PC-3 (cell line): Measurements from ENCODE around the gene EPB41L3. TPM values are rescaled to one million over a fixed set of nuclear protein-coding genes. Genes with fewer than 3 reads are reported as not detected.

Experiments used
- ATAC-seq: fragments of 200-7000 bp; cut with Tn5 transposase; 2 replicates; pipeline ENCODE4 v1.9.1; 2020; ENCODE audit warnings: mild to moderate bottlenecking, moderate library complexity
- BruUV-seq: library from RNA; stranded (reverse); fragments of 400-500 nt; replicated peaks from 2 replicates; lab custom pipeline; 2021; lab: Mats Ljungman, UMichigan
- CTCF ChIA-PET: fragments of 300-600 bp; sonication (Branson Sonifier 250); formaldehyde crosslinking; loops from one replicate; lab custom pipeline; 2022; ENCODE audit warnings: antibody characterized with exemption; lab: Charles Lee
- POLR2A ChIA-PET: fragments of 300-600 bp; sonication (Branson Sonifier 250); formaldehyde crosslinking; loops from one replicate; lab custom pipeline; 2022; ENCODE audit warnings: antibody characterized with exemption; ENCODE audit not compliant: unreplicated experiment; lab: Charles Lee
- DNase-seq: peaks from one replicate; pipeline ENCODE4 v3.0.0-alpha.2; 2015
- H2AFZ ChIP-seq: fragments of 300-600 bp; sonication (generic); 2 replicates; pipeline ENCODE4 v1.6.0; 2016; ENCODE audit warnings: antibody characterized with exemption, low read length
- H3F3A ChIP-seq: fragments of 300-600 bp; sonication (generic); one replicate; pipeline ENCODE4 v1.6.0; 2017; ENCODE audit warnings: antibody characterized with exemption, low read length, control low read depth, mild to moderate bottlenecking; ENCODE audit not compliant: unreplicated experiment
- H3K27ac ChIP-seq: fragments of 300-600 bp; sonication (generic); 2 replicates; pipeline ENCODE4 v1.5.1; 2016; ENCODE audit warnings: mild to moderate bottlenecking, low read length
- H3K27me3 ChIP-seq: fragments of 300-600 bp; sonication (generic); 2 replicates; pipeline ENCODE4 v1.6.1; 2016; ENCODE audit warnings: low read length, mixed read lengths
- H3K36me3 ChIP-seq: fragments of 300-600 bp; sonication (generic); 2 replicates; pipeline ENCODE4 v1.6.1; 2016; ENCODE audit warnings: low read depth, mixed run types, low read length, mixed read lengths
- H3K4me1 ChIP-seq: fragments of 300-600 bp; sonication (generic); 2 replicates; pipeline ENCODE4 v1.5.1; 2016; ENCODE audit warnings: low read length; ENCODE audit not compliant: insufficient read depth
- H3K4me2 ChIP-seq: fragments of 300-600 bp; sonication (generic); 2 replicates; pipeline ENCODE4 v1.6.0; 2016; ENCODE audit warnings: low read length
- H3K4me3 ChIP-seq: fragments of 300-600 bp; sonication (generic); 2 replicates; pipeline ENCODE4 v1.5.1; 2016; ENCODE audit warnings: mild to moderate bottlenecking, low read length, mixed read lengths
- H3K79me2 ChIP-seq: fragments of 300-600 bp; sonication (generic); 2 replicates; pipeline ENCODE4 v1.6.1; 2017; ENCODE audit warnings: low read length, mixed read lengths
- H3K9ac ChIP-seq: fragments of 300-600 bp; sonication (generic); 2 replicates; pipeline ENCODE4 v1.6.0; 2016; ENCODE audit warnings: mild to moderate bottlenecking, low read length
- H3K9me2 ChIP-seq: fragments of 300-600 bp; sonication (generic); replicated peaks from 2 replicates; pipeline ENCODE4 v1.6.1; 2016; ENCODE audit warnings: mixed run types, low read length, mixed read lengths
- H3K9me3 ChIP-seq: fragments of 300-600 bp; sonication (generic); 2 replicates; pipeline ENCODE4 v1.6.1; 2016; ENCODE audit warnings: low read length, mixed read lengths
- H4K20me1 ChIP-seq: fragments of 300-600 bp; sonication (generic); 2 replicates; pipeline ENCODE4 v1.6.1; 2016; ENCODE audit warnings: low read length, mixed read lengths
- CTCF ChIP-seq: fragments of 300-600 bp; sonication (generic); conservative IDR thresholded peaks from 2 replicates; pipeline ENCODE4 v1.5.1; 2017; ENCODE audit warnings: antibody characterized with exemption, low read depth, mild to moderate bottlenecking, low read length
- EZH2 ChIP-seq: fragments of 300-600 bp; sonication (generic); IDR thresholded peaks from one replicate; pipeline ENCODE4 v1.6.1; 2017; ENCODE audit warnings: antibody characterized with exemption, mild to moderate bottlenecking, low read length; ENCODE audit not compliant: unreplicated experiment
- EZH2phosphoT487 ChIP-seq: fragments of 300-600 bp; sonication (generic); IDR thresholded peaks from 2 replicates; pipeline ENCODE4 v1.6.1; 2018; ENCODE audit warnings: mild to moderate bottlenecking, antibody characterized with exemption, low read length, borderline replicate concordance
- intact Hi-C: fragments of 100-400 bp; cut with micrococcal nuclease; formaldehyde crosslinking; loops from 2 replicates; pipeline ENCODE4 v1.9.0; 2023
- total RNA-seq: library from RNA; depleted of rRNA; stranded (reverse); fragments of >200 nt; gene quantifications from 2 replicates; pipeline ENCODE4 v1.2.3, GENCODE V29; 2014

EPB41L3 gene
- total RNA-seq, 1 experiment from 2014 or later = 39.5 TPM

GRCh38 chr18:5463831-5464230 lies 80.0 kb downstream of the EPB41L3 start:
- Histone ChIP-seq H3K4me3 (no peak overlapping the region), H3K36me3 (no peaks in the 10 kb centered on the region), H2AFZ (no peak overlapping the region), H3K9me2 (no peaks in the 10 kb centered on the region), H3K27ac (no peak overlapping the region), H4K20me1 (no peaks in the 10 kb centered on the region), H3K27me3 (no peaks in the 10 kb centered on the region; the same call in 1 of the 2 replicates), H3K4me2 (no peak overlapping the region), H3K4me1 (no peaks in the 10 kb centered on the region), H3F3A (no peaks in the 10 kb centered on the region), H3K9ac (no peak overlapping the region), H3K9me3 (no peaks in the 10 kb centered on the region), H3K79me2 (no peaks in the 10 kb centered on the region)
- ATAC-seq = no peak
- ChIA-PET CTCF (no interaction called here), POLR2A (interaction anchor here (0.6 kb wide), 1 partner anchor 255 kb away, joined by 4 read pairs; no protein-coding TSS in a partner anchor)
- DNase-seq = no peak
- intact Hi-C loops = no loop called here
- no peak for TF ChIP-seq CTCF
- TF ChIP-seq EZH2phosphoT487 = no peak
- TF ChIP-seq EZH2 = no peak
- BruUV-seq = no TSS peak

- Histone ChIP-seq H4K20me1 (no peaks in the 10 kb centered on the region), H3K4me2 (no peak overlapping the region), H3K4me1 (no peaks in the 10 kb centered on the region), H3F3A (no peaks in the 10 kb centered on the region), H3K9ac (no peak overlapping the region), H3K4me3 (no peak overlapping the region), H3K27me3 (no peaks in the 10 kb centered on the region; the same call in 1 of the 2 replicates), H3K27ac (no peak overlapping the region), H2AFZ (no peak overlapping the region), H3K9me2 (no peaks in the 10 kb centered on the region), H3K36me3 (no peaks in the 10 kb centered on the region), H3K9me3 (no peaks in the 10 kb centered on the region), H3K79me2 (no peaks in the 10 kb centered on the region)
- ChIA-PET CTCF (no interaction called here), POLR2A (interaction anchor here (0.6 kb wide), 1 partner anchor 256 kb away, joined by 4 read pairs; no protein-coding TSS in a partner anchor)
- intact Hi-C loops = no loop called here
- TF ChIP-seq EZH2 (no peak), EZH2phosphoT487 (no peak), CTCF (no peak)
- no peak for DNase-seq
- ATAC-seq = no peak
- no TSS peak for BruUV-seq
Measured at GRCh38 chr18:5463390-5463789, 80.4 kb downstream of the EPB41L3 start.

GRCh38 chr18:5462227-5462626 lies 81.6 kb downstream of the EPB41L3 start:
- TF ChIP-seq EZH2phosphoT487 (no peak), CTCF (no peak), EZH2 (no peak)
- Histone ChIP-seq H3K9me2 (no peaks in the 10 kb centered on the region), H3K4me3 (no peak overlapping the region), H3K4me2 (no peak overlapping the region), H3K27ac (peak overlapping the region; percentile 54), H3K4me1 (no peaks in the 10 kb centered on the region), H3K27me3 (no peaks in the 10 kb centered on the region; the same call in 1 of the 2 replicates), H3K79me2 (no peaks in the 10 kb centered on the region), H4K20me1 (no peaks in the 10 kb centered on the region), H3K36me3 (no peaks in the 10 kb centered on the region), H3K9me3 (no peaks in the 10 kb centered on the region), H2AFZ (no peak overlapping the region), H3K9ac (peak overlapping the region; percentile 14; the same call in 1 of the 2 replicates), H3F3A (no peaks in the 10 kb centered on the region)
- DNase-seq (no peak), ATAC-seq (no peak)
- intact Hi-C loops = no loop called here
- ChIA-PET POLR2A (no interaction called here), CTCF (no interaction called here)
- BruUV-seq = no TSS peak
